Activated naive CD8-positive, alpha-beta T cell (primary cell): ENCODE measurements around the gene PCSK5.

Experiments
- H3K27ac Mint-ChIP-seq: one replicate; pipeline ENCODE4 v1.8.0; 2021; ENCODE audit warnings: mixed read lengths
- H3K27me3 Mint-ChIP-seq: one replicate; pipeline ENCODE4 v1.8.0; 2021; ENCODE audit warnings: mixed read lengths
- H3K36me3 Mint-ChIP-seq: one replicate; pipeline ENCODE4 v1.8.0; 2021; ENCODE audit warnings: mixed read lengths
- H3K4me1 Mint-ChIP-seq: one replicate; pipeline ENCODE4 v1.8.0; 2021; ENCODE audit warnings: low read depth, mixed read lengths
- H3K4me3 Mint-ChIP-seq: one replicate; pipeline ENCODE4 v1.8.0; 2021; ENCODE audit warnings: mild to moderate bottlenecking, mixed read lengths
- H3K9me3 Mint-ChIP-seq: one replicate; pipeline ENCODE4 v1.8.0; 2021; ENCODE audit warnings: low read depth, mixed read lengths

The PCSK5 gene

GRCh38 chr9:75926385-75926784 is 35.9 kb downstream of the PCSK5 start:
- Mint-ChIP-seq H3K9me3 (no peaks in the 10 kb centered on the region), H3K27ac (no peak overlapping the region), H3K27me3 (no peaks in the 10 kb centered on the region), H3K4me3 (no peak overlapping the region), H3K36me3 (peaks cover 4% of the 10 kb centered on the region), H3K4me1 (peaks cover 56% of the 10 kb centered on the region)

DNA sequence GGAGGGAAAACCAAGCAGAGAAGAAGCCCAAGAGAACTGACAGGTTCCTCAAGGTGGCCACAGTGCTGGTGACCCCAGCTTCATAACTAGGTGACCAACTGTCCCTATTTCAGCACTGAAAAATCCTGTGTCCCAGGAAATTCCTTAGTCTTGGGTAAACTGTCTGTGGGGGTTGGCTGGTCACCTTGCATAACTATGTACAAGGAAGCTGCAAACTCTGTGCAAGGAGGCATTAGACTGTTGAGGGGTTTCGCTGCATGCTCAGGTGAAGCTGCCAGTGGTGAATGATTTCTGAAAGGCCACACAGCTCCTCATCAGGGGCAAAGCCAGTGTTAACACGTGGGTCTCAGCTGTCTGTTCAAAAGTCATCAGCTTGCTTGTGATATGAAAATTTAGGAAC is 36.9 kb downstream of the PCSK5 start:
- H3K27me3 Mint-ChIP-seq = no peaks in the 10 kb centered on the region
- H3K4me1 Mint-ChIP-seq = peaks cover 55% of the 10 kb centered on the region
- H3K36me3 Mint-ChIP-seq = peaks cover 4% of the 10 kb centered on the region
- no peak overlapping the region for H3K27ac Mint-ChIP-seq
- H3K9me3 Mint-ChIP-seq = no peaks in the 10 kb centered on the region
- no peak overlapping the region for H3K4me3 Mint-ChIP-seq

GRCh38 chr9:75930190-75930589 is 39.7 kb downstream of the PCSK5 start:
- Mint-ChIP-seq H3K4me1 (peaks cover 37% of the 10 kb centered on the region), H3K27ac (peak overlapping the region; percentile 30)

GRCh38 chr9:75930730-75931321 is 40.4 kb downstream of the PCSK5 start:
- Mint-ChIP-seq H3K4me1 (peaks cover 32% of the 10 kb centered on the region), H3K4me3 (no peak overlapping the region), H3K9me3 (no peaks in the 10 kb centered on the region), H3K36me3 (peaks cover 14% of the 10 kb centered on the region), H3K27ac (no peak overlapping the region), H3K27me3 (no peaks in the 10 kb centered on the region)

More at GRCh38 chr9:75930190-75930589, 39.7 kb downstream of the PCSK5 start:
- H3K9me3 Mint-ChIP-seq = no peaks in the 10 kb centered on the region
- H3K27me3 Mint-ChIP-seq = no peaks in the 10 kb centered on the region
- H3K4me3 Mint-ChIP-seq = no peak overlapping the region
- peaks cover 14% of the 10 kb centered on the region for H3K36me3 Mint-ChIP-seq

DNA sequence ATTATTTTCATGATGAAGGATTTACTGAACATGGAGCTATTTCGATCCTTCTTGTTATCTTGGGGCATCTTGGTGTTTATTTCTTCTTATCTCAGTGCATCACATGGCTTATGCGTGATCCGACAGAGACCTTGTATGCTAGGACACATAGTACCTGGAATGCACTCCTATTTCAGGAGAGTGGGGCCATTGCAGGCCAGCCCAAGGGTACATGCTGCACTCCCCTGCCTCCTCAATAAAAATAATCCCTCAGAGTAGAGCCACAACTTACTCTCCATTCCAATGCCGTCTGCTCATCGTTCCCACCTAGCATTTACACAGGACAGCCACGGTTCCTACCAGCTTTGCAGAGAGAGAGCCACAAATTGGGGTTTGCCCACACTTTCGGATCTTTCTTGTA is 43.5 kb downstream of the PCSK5 start:
- H3K9me3 Mint-ChIP-seq = no peaks in the 10 kb centered on the region

GRCh38 chr9:75935591-75935990 is 45.1 kb downstream of the PCSK5 start:
- H3K36me3 Mint-ChIP-seq = peaks cover 27% of the 10 kb centered on the region

More for the DNA sequence above, 43.5 kb downstream of the PCSK5 start:
- H3K4me3 Mint-ChIP-seq = no peak overlapping the region
- no peaks in the 10 kb centered on the region for H3K27me3 Mint-ChIP-seq
- H3K36me3 Mint-ChIP-seq = peaks cover 22% of the 10 kb centered on the region
- H3K27ac Mint-ChIP-seq = no peak overlapping the region
- peaks cover 40% of the 10 kb centered on the region for H3K4me1 Mint-ChIP-seq

GRCh38 chr9:75937521-75938258 is 47.2 kb downstream of the PCSK5 start:
- Mint-ChIP-seq H3K36me3 (peaks cover 28% of the 10 kb centered on the region), H3K27me3 (no peaks in the 10 kb centered on the region), H3K27ac (peak overlapping the region; percentile 5), H3K4me3 (no peak overlapping the region), H3K9me3 (no peaks in the 10 kb centered on the region), H3K4me1 (peaks cover 23% of the 10 kb centered on the region)

More at GRCh38 chr9:75935591-75935990, 45.1 kb downstream of the PCSK5 start:
- Mint-ChIP-seq H3K27ac (no peak overlapping the region), H3K4me1 (peaks cover 32% of the 10 kb centered on the region), H3K4me3 (no peak overlapping the region), H3K9me3 (no peaks in the 10 kb centered on the region), H3K27me3 (no peaks in the 10 kb centered on the region)

GRCh38 chr9:75938946-75939345 is 48.5 kb downstream of the PCSK5 start:
- H3K4me1 Mint-ChIP-seq = peaks cover 22% of the 10 kb centered on the region
- no peak overlapping the region for H3K4me3 Mint-ChIP-seq
- no peaks in the 10 kb centered on the region for H3K9me3 Mint-ChIP-seq
- H3K27ac Mint-ChIP-seq = no peak overlapping the region
- H3K36me3 Mint-ChIP-seq = peaks cover 20% of the 10 kb centered on the region
- H3K27me3 Mint-ChIP-seq = no peaks in the 10 kb centered on the region

- peaks cover 23% of the 10 kb centered on the region for H3K4me1 Mint-ChIP-seq
- H3K4me3 Mint-ChIP-seq = no peak overlapping the region
- H3K27ac Mint-ChIP-seq = no peak overlapping the region
- H3K27me3 Mint-ChIP-seq = no peaks in the 10 kb centered on the region
- H3K9me3 Mint-ChIP-seq = no peaks in the 10 kb centered on the region
- peaks cover 20% of the 10 kb centered on the region for H3K36me3 Mint-ChIP-seq
These were observed 49.2 kb downstream of the PCSK5 start for GRCh38 chr9:75939536-75940111.

GRCh38 chr9:75941066-75941465 is 50.6 kb downstream of the PCSK5 start:
- no peaks in the 10 kb centered on the region for H3K27me3 Mint-ChIP-seq
- H3K36me3 Mint-ChIP-seq = peaks cover 27% of the 10 kb centered on the region
- H3K9me3 Mint-ChIP-seq = no peaks in the 10 kb centered on the region
- H3K27ac Mint-ChIP-seq = no peak overlapping the region
- no peak overlapping the region for H3K4me3 Mint-ChIP-seq
- peaks cover 28% of the 10 kb centered on the region for H3K4me1 Mint-ChIP-seq

DNA sequence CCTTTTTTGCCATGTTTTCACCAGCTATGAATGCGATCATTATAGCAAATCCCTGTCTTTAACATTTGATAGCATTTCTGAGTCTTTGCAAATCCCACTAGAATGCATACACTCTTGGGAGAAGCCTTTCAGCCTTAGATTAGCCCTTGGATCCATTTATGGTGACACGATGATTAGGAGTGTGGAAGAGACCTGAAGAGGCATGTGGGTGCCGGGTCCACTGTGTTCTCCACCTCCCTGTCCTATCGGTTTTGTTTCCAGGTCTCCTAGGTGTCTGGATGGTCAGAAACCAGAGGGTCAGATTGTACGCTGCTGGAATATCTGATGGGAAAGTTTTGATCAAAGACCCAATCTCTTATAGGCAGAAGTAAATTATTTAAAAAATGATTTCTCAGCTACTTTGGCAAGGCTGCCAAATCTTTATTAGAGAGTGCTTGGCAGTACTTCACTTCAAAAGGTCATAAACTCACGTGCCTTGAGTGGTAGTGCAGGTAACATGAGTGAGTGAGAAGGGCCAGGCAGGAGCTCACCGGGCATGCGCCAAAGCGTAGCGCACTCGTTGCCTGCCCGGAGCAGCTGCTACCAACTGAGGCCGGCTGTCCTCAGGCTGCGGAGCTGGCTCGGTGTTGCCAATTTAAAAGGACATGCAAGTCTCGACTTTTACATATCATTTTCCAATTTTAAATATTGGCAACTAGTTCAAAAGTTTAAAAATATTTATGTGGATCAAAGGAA is 51.3 kb downstream of the PCSK5 start:
- H3K27me3 Mint-ChIP-seq = no peaks in the 10 kb centered on the region
- H3K4me3 Mint-ChIP-seq = no peak overlapping the region
- peaks cover 23% of the 10 kb centered on the region for H3K36me3 Mint-ChIP-seq
- peaks cover 22% of the 10 kb centered on the region for H3K4me1 Mint-ChIP-seq
- H3K27ac Mint-ChIP-seq = peak overlapping the region; percentile 11
- no peaks in the 10 kb centered on the region for H3K9me3 Mint-ChIP-seq

- no peaks in the 10 kb centered on the region for H3K27me3 Mint-ChIP-seq
- peaks cover 31% of the 10 kb centered on the region for H3K36me3 Mint-ChIP-seq
- no peak overlapping the region for H3K27ac Mint-ChIP-seq
- peaks cover 4% of the 10 kb centered on the region for H3K9me3 Mint-ChIP-seq
- H3K4me3 Mint-ChIP-seq = no peak overlapping the region
- peaks cover 8% of the 10 kb centered on the region for H3K4me1 Mint-ChIP-seq
These were observed 56.3 kb downstream of the PCSK5 start for GRCh38 chr9:75946766-75947165.

GRCh38 chr9:75947233-75947632 is 56.8 kb downstream of the PCSK5 start:
- peaks cover 11% of the 10 kb centered on the region for H3K4me1 Mint-ChIP-seq
- H3K27me3 Mint-ChIP-seq = no peaks in the 10 kb centered on the region
- H3K36me3 Mint-ChIP-seq = peaks cover 33% of the 10 kb centered on the region

DNA sequence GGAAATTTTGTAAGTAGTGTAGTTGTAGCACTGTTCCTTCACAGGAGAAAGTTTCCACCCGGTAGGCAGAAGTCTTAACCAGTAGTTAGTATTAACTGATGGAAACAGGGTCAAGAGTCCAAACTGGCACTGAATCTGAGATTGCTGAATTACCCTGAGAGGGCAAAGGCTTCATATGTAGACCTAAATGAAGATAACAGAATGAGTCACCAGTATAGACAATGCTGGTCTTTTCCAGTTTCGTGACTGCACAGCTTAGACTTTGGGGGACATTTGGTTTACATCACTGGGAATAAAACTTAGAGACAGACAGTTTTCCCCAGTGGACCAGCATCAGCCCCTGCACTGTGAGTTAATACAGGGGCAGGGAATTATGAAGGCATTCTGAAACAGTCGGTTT is 60.5 kb downstream of the PCSK5 start:
- peaks cover 24% of the 10 kb centered on the region for H3K36me3 Mint-ChIP-seq
- H3K27me3 Mint-ChIP-seq = no peaks in the 10 kb centered on the region
- peaks cover 14% of the 10 kb centered on the region for H3K4me1 Mint-ChIP-seq
- peaks cover 4% of the 10 kb centered on the region for H3K9me3 Mint-ChIP-seq
- no peak overlapping the region for H3K27ac Mint-ChIP-seq
- H3K4me3 Mint-ChIP-seq = no peak overlapping the region

More at GRCh38 chr9:75947233-75947632, 56.8 kb downstream of the PCSK5 start:
- Mint-ChIP-seq H3K27ac (no peak overlapping the region), H3K4me3 (no peak overlapping the region), H3K9me3 (peaks cover 4% of the 10 kb centered on the region)

GRCh38 chr9:75953218-75953617 is 62.7 kb downstream of the PCSK5 start:
- Mint-ChIP-seq H3K4me1 (peaks cover 19% of the 10 kb centered on the region), H3K4me3 (no peak overlapping the region), H3K27me3 (no peaks in the 10 kb centered on the region), H3K27ac (no peak overlapping the region), H3K9me3 (peaks cover 4% of the 10 kb centered on the region), H3K36me3 (peaks cover 16% of the 10 kb centered on the region)
